HepG2 (cell line): Measurements from ENCODE around the gene EGFR. TPM values are rescaled to one million over a fixed set of nuclear protein-coding genes. Genes with fewer than 3 reads are reported as not detected.

Source experiments
- ADNP ChIP-seq: sonication (generic); formaldehyde crosslinking; IDR thresholded peaks from 2 replicates; pipeline ENCODE4 v1.4.0; 2020; ENCODE audit warnings: missing genetic modification reagents
- ATF1 ChIP-seq: IDR thresholded peaks from 2 replicates; pipeline ENCODE4 v1.6.1; 2016; ENCODE audit warnings: mild to moderate bottlenecking, control low read depth
- BRF2 ChIP-seq: sonication (generic); formaldehyde crosslinking; IDR thresholded peaks from 2 replicates; pipeline ENCODE4 v1.8.1; 2022; ENCODE audit warnings: mild to moderate bottlenecking, missing genetic modification reagents
- CENPX ChIP-seq: sonication (generic); formaldehyde crosslinking; IDR thresholded peaks from 2 replicates; pipeline ENCODE4 v1.9.0; 2021; ENCODE audit warnings: mild to moderate bottlenecking, missing genetic modification reagents, moderate library complexity
- FOXO1 ChIP-seq: sonication (generic); formaldehyde crosslinking; IDR thresholded peaks from 2 replicates; pipeline ENCODE4 v1.4.0; 2020; ENCODE audit warnings: missing genetic modification reagents
- HDAC6 ChIP-seq: fragments of 200-600 bp; sonication (generic); IDR thresholded peaks from 2 replicates; pipeline ENCODE4 v1.7.0; 2017; ENCODE audit warnings: mild to moderate bottlenecking, antibody characterized with exemption, low read length, low read depth
- HMGA1 ChIP-seq: sonication (generic); formaldehyde crosslinking; conservative IDR thresholded peaks from 2 replicates; pipeline ENCODE4 v1.4.0; 2020; ENCODE audit warnings: missing genetic modification reagents
- MTERF4 ChIP-seq: sonication (generic); formaldehyde crosslinking; IDR thresholded peaks from 2 replicates; pipeline ENCODE4 v1.8.0; 2023; ENCODE audit warnings: mild to moderate bottlenecking, missing genetic modification reagents
- NCOR1 ChIP-seq: fragments of 200-600 bp; sonication (generic); IDR thresholded peaks from 2 replicates; pipeline ENCODE4 v1.7.0; 2017; ENCODE audit warnings: antibody characterized with exemption, low read length, borderline replicate concordance
- NR2F6 ChIP-seq, 2 experiments: IDR thresholded peaks; 2 replicates each; pipeline ENCODE4 v1.6.1; 2016; ENCODE audit warnings: antibody characterized with exemption in 1 of 2, mild to moderate bottlenecking in 1 of 2
- POLR2G ChIP-seq: fragments of 200-400 bp; formaldehyde crosslinking; IDR thresholded peaks from 2 replicates; pipeline ENCODE4 v1.6.1; 2018; ENCODE audit warnings: mild to moderate bottlenecking, low read depth, low read length, moderate library complexity
- REPIN1 ChIP-seq: sonication (generic); formaldehyde crosslinking; IDR thresholded peaks from 2 replicates; pipeline ENCODE4 v1.8.0; 2022; ENCODE audit warnings: missing genetic modification reagents, low read depth, mild to moderate bottlenecking, borderline replicate concordance
- SIX4 ChIP-seq: sonication (generic); formaldehyde crosslinking; IDR thresholded peaks from 2 replicates; pipeline ENCODE4 v1.4.0; 2020; ENCODE audit warnings: missing genetic modification reagents
- TEAD3 ChIP-seq: optimal IDR thresholded peaks from 2 replicates; pipeline ENCODE3; 2016; ENCODE audit warnings: borderline replicate concordance
- THAP7 ChIP-seq: sonication (generic); formaldehyde crosslinking; IDR thresholded peaks from 2 replicates; pipeline ENCODE4 v1.8.1; 2023; ENCODE audit warnings: mild to moderate bottlenecking, missing genetic modification reagents
- TP53 ChIP-seq: sonication (generic); formaldehyde crosslinking; conservative IDR thresholded peaks from 2 replicates; pipeline ENCODE4 v1.4.0; 2020; ENCODE audit warnings: missing genetic modification reagents
- ZFP36L1 ChIP-seq: sonication (generic); formaldehyde crosslinking; IDR thresholded peaks from 2 replicates; pipeline ENCODE4 v1.8.0; 2022; ENCODE audit warnings: mild to moderate bottlenecking, missing genetic modification reagents, moderate library complexity
- ZNF274 ChIP-seq: sonication (generic); formaldehyde crosslinking; IDR thresholded peaks from 2 replicates; pipeline ENCODE4 v1.5.1; 2020; ENCODE audit warnings: mild to moderate bottlenecking, missing genetic modification reagents
- ZSCAN29 ChIP-seq: sonication (generic); formaldehyde crosslinking; conservative IDR thresholded peaks from 2 replicates; pipeline ENCODE4 v1.4.0; 2020; ENCODE audit warnings: mild to moderate bottlenecking, missing genetic modification reagents
- polyA plus RNA-seq, 8 experiments: library from polyadenylated mRNA; depleted of rRNA in 3 of 8; stranded (reverse) in 7 of 8; unstranded in 1 of 8; fragments of >200 nt; fragmentation: Illumina TruSeq in 4 of 8; extraction: Trizol in 4 of 8; gene quantifications; 2 replicates each; pipeline versions ENCODE4 v1.2.1 to v1.2.3, GENCODE V29; 2011 to 2016; ENCODE audit warnings: low read depth in 4 of 8, missing spikeins in 1 of 8, mixed read lengths in 1 of 8; ENCODE audit not compliant: insufficient read depth in 1 of 8
- total RNA-seq, 5 experiments: library from RNA; depleted of rRNA; stranded (reverse); fragments of >200 nt; fragmentation: Illumina TruSeq; extraction: Trizol; gene quantifications; 2 replicates each; pipeline ENCODE4 v1.2.3, GENCODE V29; 2016; ENCODE audit warnings: low read depth in 1 of 5
- TF ChIP-seq, protein P1 (sequence below): sonication (generic); formaldehyde crosslinking; IDR thresholded peaks from 2 replicates; pipeline ENCODE4 v1.4.0; 2020; ENCODE audit warnings: missing genetic modification reagents, low read depth, mild to moderate bottlenecking, borderline replicate concordance
- TF ChIP-seq, protein P2 (sequence below), 2 experiments: IDR thresholded peaks; 2 replicates each; pipeline ENCODE4 v1.6.1; 2011 to 2012; ENCODE audit warnings: low read length in 2 of 2, borderline replicate concordance in 1 of 2, low read depth in 1 of 2, mild to moderate bottlenecking in 1 of 2, moderate library complexity in 1 of 2

The EGFR gene
- total and polyA plus RNA-seq, 2 of the 13 experiments (the other 11 are each of a cell fraction or from before 2014, with no cell fraction given), result 7.0 to 10.0 TPM

DNA sequence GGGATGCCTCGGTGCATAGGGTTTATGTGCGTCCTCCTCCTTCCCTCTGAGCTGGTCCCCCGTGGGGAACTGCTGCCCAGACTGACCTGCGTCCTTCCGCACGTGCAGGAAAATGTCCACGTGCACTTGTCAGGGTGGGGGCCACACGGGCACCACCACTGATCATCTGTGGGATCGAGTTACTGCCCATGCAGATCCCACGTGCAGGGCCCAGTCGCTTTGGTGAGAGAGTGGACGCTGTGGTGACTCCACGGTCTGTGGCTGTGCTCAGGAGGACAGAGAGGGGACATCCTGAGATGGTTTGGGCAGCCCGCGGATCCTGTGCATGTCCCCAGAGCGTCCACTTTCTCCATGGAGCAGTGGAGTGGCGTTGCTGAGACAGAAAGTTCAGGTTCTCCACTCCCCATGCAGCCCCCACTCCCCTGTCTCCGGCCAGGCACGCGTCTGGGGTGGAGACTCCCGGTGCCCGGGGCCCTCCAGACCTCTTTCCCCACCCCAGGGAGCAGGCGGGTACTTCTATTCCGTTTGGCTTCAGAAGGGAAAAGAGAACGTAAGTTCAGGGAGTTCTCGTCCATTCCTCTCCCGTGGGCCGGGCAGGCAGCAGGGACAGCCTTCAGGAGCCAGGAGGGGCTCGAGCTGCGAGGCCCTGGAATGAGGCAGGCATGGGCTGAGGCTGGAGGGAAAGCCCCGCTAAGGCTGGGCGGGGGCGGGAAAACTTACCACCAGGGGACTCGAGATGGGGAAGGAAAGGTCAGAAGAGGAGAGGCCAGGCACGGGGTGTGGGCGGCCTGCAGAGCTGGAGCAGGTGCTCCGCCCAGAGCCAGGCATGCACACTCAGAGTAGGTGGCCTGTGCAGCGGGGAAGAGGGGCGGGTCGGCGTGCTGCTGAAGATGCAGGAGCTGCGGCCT lies 59.9 kb downstream of the EGFR start (continued):
- TF ChIP-seq NCOR1 (no peak; the same call in 1 of the 2 replicates), REPIN1 (CRISPR knock-in tag) (peak; percentile 78), MTERF4 (CRISPR knock-in tag) (no peak), CENPX (CRISPR knock-in tag) (no peak), THAP7 (CRISPR knock-in tag) (peak; percentile 74; the same call in 1 of the 2 replicates), HMGA1 (CRISPR knock-in tag) (no peak), TP53 (CRISPR knock-in tag) (0 out of 2 replicates have a peak, but pooled peaks have one; percentile 10), ZFP36L1 (CRISPR knock-in tag) (no peak), TEAD3 (CRISPR knock-in tag) (peak; percentile 91), POLR2G (peak; percentile 59), ZSCAN29 (CRISPR knock-in tag) (peak; percentile 42; the same call in 1 of the 2 replicates), ADNP (CRISPR knock-in tag) (peak; percentile 32; the same call in 1 of the 2 replicates), SIX4 (CRISPR knock-in tag) (peak; percentile 41; the same call in 1 of the 2 replicates), NR2F6 (IDR thresholded peaks at IDR 0.05) (peak; percentile 77), NR2F6 (CRISPR knock-in tag; IDR thresholded peaks at IDR 0.05) (peak; percentile 84), HDAC6 (no peak), ZNF274 (no peak), BRF2 (CRISPR knock-in tag) (0 out of 2 replicates have a peak, but pooled peaks have one; percentile 87), ATF1 (CRISPR knock-in tag) (no peak), FOXO1 (CRISPR knock-in tag) (peak; percentile 34; the same call in 1 of the 2 replicates)
- TF ChIP-seq, protein P1, sequence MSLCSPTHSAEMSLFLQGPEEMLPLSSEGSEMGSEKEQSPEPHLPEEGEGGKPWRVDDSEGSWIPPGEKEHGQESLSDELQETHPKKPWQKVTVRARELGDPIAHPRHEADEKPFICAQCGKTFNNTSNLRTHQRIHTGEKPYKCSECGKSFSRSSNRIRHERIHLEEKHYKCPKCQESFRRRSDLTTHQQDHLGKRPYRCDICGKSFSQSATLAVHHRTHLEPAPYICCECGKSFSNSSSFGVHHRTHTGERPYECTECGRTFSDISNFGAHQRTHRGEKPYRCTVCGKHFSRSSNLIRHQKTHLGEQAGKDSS (CRISPR knock-in tag), result peak; percentile 85
- TF ChIP-seq, protein P2, sequence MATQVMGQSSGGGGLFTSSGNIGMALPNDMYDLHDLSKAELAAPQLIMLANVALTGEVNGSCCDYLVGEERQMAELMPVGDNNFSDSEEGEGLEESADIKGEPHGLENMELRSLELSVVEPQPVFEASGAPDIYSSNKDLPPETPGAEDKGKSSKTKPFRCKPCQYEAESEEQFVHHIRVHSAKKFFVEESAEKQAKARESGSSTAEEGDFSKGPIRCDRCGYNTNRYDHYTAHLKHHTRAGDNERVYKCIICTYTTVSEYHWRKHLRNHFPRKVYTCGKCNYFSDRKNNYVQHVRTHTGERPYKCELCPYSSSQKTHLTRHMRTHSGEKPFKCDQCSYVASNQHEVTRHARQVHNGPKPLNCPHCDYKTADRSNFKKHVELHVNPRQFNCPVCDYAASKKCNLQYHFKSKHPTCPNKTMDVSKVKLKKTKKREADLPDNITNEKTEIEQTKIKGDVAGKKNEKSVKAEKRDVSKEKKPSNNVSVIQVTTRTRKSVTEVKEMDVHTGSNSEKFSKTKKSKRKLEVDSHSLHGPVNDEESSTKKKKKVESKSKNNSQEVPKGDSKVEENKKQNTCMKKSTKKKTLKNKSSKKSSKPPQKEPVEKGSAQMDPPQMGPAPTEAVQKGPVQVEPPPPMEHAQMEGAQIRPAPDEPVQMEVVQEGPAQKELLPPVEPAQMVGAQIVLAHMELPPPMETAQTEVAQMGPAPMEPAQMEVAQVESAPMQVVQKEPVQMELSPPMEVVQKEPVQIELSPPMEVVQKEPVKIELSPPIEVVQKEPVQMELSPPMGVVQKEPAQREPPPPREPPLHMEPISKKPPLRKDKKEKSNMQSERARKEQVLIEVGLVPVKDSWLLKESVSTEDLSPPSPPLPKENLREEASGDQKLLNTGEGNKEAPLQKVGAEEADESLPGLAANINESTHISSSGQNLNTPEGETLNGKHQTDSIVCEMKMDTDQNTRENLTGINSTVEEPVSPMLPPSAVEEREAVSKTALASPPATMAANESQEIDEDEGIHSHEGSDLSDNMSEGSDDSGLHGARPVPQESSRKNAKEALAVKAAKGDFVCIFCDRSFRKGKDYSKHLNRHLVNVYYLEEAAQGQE (IDR thresholded peaks at IDR 0.05; ENCODE audit: borderline replicate concordance in 1 of 2, low read depth in 1 of 2, low read length in 2 of 2), result no peak
